ENCODE results near the gene DMD.

Gene DMD

GRCh38 chrX:33171041-33171440 lies 40.3 kb downstream of the DMD start:
- no peak for TF ChIP-seq CTCF (IDR thresholded peaks at IDR 0.05; ENCODE audit: borderline replicate concordance, control extremely low read depth, extremely low read depth, insufficient read depth, missing control alignments)

GRCh38 chrX:33161829-33162228 lies 49.5 kb downstream of the DMD start:
- no peak for DNase-seq (ENCODE audit: low spot score)
- in situ Hi-C loops (cut with MboI; ENCODE audit: low sequenced_read_pairs, unreplicated experiment) = no loop called here
- TF ChIP-seq CTCF (IDR thresholded peaks at IDR 0.05; ENCODE audit: borderline replicate concordance, control extremely low read depth, extremely low read depth, insufficient read depth, missing control alignments) = no peak

More at GRCh38 chrX:33171041-33171440, 40.3 kb downstream of the DMD start:
- in situ Hi-C loops (cut with MboI; ENCODE audit: low sequenced_read_pairs, unreplicated experiment) = no loop called here
- no peak for DNase-seq (ENCODE audit: low spot score)

GRCh38 chrX:33160273-33160672 lies 51.1 kb downstream of the DMD start:
- TF ChIP-seq CTCF (IDR thresholded peaks at IDR 0.05; ENCODE audit: borderline replicate concordance, control extremely low read depth, extremely low read depth, insufficient read depth, missing control alignments) = no peak
- no peak for DNase-seq (ENCODE audit: low spot score)
- in situ Hi-C loops (cut with MboI; ENCODE audit: low sequenced_read_pairs, unreplicated experiment) = no loop called here

- in situ Hi-C loops (cut with MboI; ENCODE audit: low sequenced_read_pairs, unreplicated experiment) = no loop called here
- no peak for DNase-seq (ENCODE audit: low spot score)
- TF ChIP-seq CTCF (IDR thresholded peaks at IDR 0.05; ENCODE audit: borderline replicate concordance, control extremely low read depth, extremely low read depth, insufficient read depth, missing control alignments) = no peak
These were observed 55.1 kb downstream of the DMD start for GRCh38 chrX:33156152-33156726.

GRCh38 chrX:33149580-33149979 lies 61.8 kb downstream of the DMD start:
- TF ChIP-seq CTCF (IDR thresholded peaks at IDR 0.05; ENCODE audit: borderline replicate concordance, control extremely low read depth, extremely low read depth, insufficient read depth, missing control alignments) = no peak
- DNase-seq (ENCODE audit: low spot score) = no peak
- in situ Hi-C loops (cut with MboI; ENCODE audit: low sequenced_read_pairs, unreplicated experiment) = no loop called here

- in situ Hi-C loops (cut with MboI; ENCODE audit: low sequenced_read_pairs, unreplicated experiment) = no loop called here
- no peak for DNase-seq (ENCODE audit: low spot score)
- TF ChIP-seq CTCF (IDR thresholded peaks at IDR 0.05; ENCODE audit: borderline replicate concordance, control extremely low read depth, extremely low read depth, insufficient read depth, missing control alignments) = no peak
These were observed 62.3 kb downstream of the DMD start for GRCh38 chrX:33149085-33149484.

Measured in GM13976 (cell line).